DMS53 treated with DMSO at 0.1 percent for 48 hours (cell line): ENCODE measurements around the gene STK33.

Experiments
- DNase-seq: peaks from one replicate; lab custom pipeline; 2025; ENCODE audit not compliant: unreplicated experiment; lab: John Stamatoyannopoulos, UW

Gene STK33

GRCh38 chr11:8442301-8442700, 151.7 kb downstream of the STK33 start:
- DNase-seq: no peak

GRCh38 chr11:8440649-8441048, 153.4 kb downstream of the STK33 start:
- DNase-seq: no peak

GRCh38 chr11:8429483-8429882, 164.5 kb downstream of the STK33 start:
- no peak for DNase-seq

DNA sequence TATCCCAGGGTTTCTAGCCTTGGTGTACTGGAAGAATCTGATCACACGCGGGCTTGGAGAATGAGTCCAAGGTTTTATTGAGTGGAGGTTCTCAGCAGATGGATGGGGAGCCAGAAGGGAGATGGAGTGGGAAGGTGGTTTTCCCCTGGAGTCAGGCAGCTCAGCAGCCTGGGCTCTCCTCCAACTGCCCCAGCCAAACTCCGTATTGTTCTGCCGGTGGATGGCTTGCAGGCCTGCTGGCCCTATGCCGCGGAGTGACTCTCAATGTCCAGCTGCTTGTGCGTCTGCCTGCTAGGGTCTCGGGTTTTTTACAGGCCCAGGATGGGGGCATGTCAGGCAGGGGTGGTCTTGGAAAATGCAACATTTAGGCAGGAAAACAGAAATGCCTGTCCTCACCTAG, 168.0 kb downstream of the STK33 start:
- DNase-seq: no peak

DNA sequence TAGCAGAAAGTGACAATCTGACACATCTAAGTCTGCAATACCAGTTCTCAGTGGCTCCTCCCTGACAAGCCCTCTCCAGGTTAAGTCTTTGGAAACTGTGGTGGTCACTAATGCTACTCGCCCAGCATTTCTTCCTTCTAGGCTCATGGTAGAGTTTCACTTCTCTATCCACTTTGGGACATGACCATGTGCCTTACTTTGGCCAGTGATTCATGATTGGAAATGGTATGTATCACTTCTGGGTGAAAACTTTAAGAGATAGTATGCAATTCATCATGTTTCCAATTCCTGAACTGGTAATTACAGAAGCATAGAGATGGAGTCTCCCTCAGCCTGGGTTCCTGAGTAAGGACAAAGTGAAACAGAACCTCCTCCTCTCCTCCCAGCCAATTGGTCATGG, 178.8 kb downstream of the STK33 start:
- DNase-seq: no peak

- no peak for DNase-seq
Observed at GRCh38 chr11:8408151-8408941, 185.7 kb downstream of the STK33 start.

- no peak for DNase-seq
Observed at GRCh38 chr11:8403310-8403709, 190.7 kb downstream of the STK33 start.

DNA sequence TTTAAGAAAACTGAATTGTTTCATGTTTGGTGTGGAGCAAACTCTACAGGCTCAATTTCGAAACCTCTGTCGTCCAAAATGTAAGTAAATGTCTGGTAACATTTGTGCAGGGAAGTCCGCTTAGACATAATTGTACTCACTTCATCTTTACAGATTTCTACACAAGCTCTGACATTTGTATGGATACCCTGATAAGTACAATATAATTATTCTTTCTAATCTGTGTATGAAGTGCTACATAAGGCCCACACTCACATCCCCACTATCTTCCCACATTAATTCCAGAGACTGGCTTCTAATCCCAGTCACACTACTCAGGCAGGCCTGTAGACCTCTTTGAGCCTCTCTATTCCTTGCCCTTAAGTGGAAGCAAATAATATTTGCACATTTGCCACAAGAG, 201.1 kb downstream of the STK33 start:
- DNase-seq: no peak

DNA sequence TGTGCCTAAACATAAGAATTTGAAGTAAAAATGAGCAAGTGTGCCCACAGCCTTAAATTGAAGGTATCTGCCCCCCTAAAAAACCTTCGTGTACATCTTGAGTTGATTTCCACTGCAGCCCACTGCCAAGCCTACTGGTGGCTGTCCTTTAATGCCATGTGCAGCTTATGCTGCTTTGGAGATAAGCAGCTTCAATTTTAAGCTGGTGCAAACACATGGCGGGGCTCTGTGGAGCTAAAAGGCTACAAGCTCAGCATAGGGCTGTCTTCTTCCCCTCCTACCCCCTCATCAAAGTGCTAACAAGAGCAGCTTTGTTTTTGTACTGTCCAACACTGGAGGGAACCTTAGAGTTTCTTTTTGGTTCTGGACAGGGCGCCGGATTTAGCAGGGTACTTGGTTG, 201.9 kb downstream of the STK33 start:
- no peak for DNase-seq

- no peak for DNase-seq
Observed at GRCh38 chr11:8390851-8391612, 203.0 kb downstream of the STK33 start.

GRCh38 chr11:8389029-8389996, 204.7 kb downstream of the STK33 start:
- no peak for DNase-seq

DNA sequence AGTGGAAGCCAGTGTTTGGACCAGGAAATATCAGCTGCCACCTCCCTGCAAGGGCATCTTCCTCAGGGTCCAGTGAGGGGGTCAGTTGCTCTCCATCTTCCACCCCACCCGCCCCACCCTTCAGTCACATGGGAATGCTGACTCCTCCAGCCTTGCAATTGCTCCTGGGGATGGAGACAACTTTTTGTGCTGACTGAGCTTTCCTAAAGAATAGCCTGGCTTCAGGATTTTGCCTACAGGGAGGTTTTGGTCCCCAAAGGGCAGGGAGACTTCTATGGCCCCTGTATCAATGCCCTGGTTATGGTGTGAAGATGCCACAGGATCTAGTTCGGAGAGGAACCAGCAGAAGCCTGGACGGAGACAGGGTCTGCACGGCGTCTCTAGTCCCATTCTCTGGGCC, 206.3 kb downstream of the STK33 start:
- DNase-seq: no peak

DNA sequence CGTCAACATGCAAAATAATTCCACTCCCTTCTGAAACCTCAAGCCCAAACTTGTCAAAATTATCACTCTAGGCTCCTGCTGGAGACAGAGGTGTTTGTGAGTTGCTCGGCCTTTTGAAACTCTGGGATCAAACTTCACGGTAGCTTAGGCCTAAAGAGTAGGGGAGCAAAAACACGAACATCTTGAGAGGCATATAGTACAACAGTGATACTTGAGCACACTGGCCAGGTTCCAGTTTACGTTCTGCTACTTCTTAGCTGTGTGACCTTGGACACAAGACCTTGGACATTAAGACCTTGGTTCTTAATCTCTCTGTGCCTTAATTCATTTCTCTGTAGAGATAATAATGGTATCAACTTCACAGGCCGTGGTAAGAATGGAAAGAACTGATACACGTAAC, 206.9 kb downstream of the STK33 start:
- no peak for DNase-seq

- no peak for DNase-seq
Observed at GRCh38 chr11:8386134-8386864, 207.7 kb downstream of the STK33 start.

DNA sequence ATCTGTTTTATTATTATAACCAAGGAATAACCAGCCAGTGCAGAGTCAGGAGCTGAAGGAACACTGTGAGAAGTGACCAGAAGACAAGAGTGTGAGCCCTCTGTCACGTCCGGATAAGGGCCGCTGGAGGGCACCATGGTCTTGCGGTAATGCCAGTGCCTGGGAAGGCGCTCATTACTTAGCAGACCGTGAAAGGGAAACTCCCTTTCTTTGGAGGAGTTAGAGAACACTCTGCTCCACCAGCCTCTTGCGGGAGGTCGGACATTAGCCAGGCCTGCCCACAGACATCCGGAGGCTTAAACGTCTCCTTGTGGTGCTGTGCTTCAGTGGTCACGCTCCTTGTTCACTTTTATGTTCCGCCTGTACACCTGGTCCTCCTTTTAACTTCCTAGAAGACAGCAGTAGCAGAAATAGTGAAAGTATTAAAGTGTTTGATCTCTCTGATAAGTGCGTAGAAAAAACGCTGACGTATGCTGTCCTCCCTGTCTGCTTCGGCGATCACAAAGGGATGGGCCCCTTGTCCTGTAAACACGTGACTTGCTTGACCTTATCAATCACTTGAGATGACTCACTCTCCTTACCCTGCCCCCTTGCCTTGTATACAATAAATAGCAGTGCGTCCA, 209.7 kb downstream of the STK33 start:
- DNase-seq: peak; percentile 76

GRCh38 chr11:8383627-8384026, 210.4 kb downstream of the STK33 start:
- DNase-seq: no peak

DNA sequence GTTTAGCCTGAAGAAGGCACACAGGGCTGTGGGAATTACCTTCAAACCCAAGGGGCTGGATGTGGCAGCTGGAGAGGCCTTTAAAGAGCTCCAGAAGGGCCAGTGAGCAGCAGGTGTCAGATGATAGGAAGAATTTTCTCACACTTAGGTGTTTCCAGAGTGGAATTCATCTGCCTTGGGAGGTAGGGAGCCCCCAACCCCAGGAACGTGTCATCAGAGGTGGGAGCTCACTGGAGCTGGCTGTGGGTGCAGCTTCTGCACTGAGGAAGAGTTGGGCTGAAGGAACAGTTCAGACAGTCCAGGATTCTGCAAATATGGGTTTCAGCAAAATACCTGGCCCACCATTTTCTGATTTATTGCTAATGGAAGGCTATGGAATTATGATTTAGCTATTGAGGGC, 210.8 kb downstream of the STK33 start:
- no peak for DNase-seq

- no peak for DNase-seq
Observed at GRCh38 chr11:8382436-8383053, 211.5 kb downstream of the STK33 start.

- no peak for DNase-seq
Observed at GRCh38 chr11:8381871-8382396, 212.1 kb downstream of the STK33 start.

DNA sequence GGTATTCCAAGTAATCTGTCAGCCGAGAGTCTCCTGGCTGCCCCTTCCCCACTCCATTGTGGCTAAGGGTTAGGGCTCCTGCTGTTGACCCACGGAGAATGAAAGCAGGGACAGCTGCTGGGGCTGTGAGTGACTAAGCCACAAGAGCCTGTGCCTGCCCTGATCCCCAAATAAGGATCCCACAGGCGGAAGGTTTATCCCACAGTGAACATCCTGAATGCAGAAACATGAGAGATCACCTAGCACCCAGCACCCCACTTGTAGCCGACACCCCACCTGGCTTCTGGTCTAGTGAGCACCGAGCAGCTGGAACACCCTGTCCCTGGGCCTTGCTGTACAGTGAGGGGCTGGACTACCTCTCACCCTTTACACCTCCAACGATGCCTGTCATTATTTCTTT, 212.7 kb downstream of the STK33 start:
- no peak for DNase-seq
